PC-3 (cell line): ENCODE measurements around the gene PXN.

Experiments used
- CTCF ChIP-seq: fragments of 300-600 bp; sonication (generic); conservative IDR thresholded peaks from 2 replicates; pipeline ENCODE4 v1.5.1; 2017; ENCODE audit warnings: antibody characterized with exemption, low read depth, mild to moderate bottlenecking, low read length
- EZH2 ChIP-seq: fragments of 300-600 bp; sonication (generic); IDR thresholded peaks from one replicate; pipeline ENCODE4 v1.6.1; 2017; ENCODE audit warnings: antibody characterized with exemption, mild to moderate bottlenecking, low read length; ENCODE audit not compliant: unreplicated experiment
- EZH2phosphoT487 ChIP-seq: fragments of 300-600 bp; sonication (generic); IDR thresholded peaks from 2 replicates; pipeline ENCODE4 v1.6.1; 2018; ENCODE audit warnings: mild to moderate bottlenecking, antibody characterized with exemption, low read length, borderline replicate concordance

- TF ChIP-seq CTCF (no peak), EZH2 (no peak), EZH2phosphoT487 (no peak)
Observed at GRCh38 chr12:120221576-120221900, 44.0 kb downstream of the PXN start.
